K562 (cell line): Measurements from ENCODE around the gene TMEM208. TPM values are rescaled to one million over a fixed set of nuclear protein-coding genes. Genes with fewer than 3 reads are reported as not detected.

Experiments
- ATAC-seq: fragments of 200-7000 bp; cut with Tn5 transposase; 3 replicates; pipeline ENCODE4 v1.9.1; 2020; ENCODE audit warnings: moderate library complexity
- BruUV-seq: library from RNA; stranded (reverse); fragments of 400-500 nt; replicated peaks from 2 replicates; lab custom pipeline; 2021; lab: Mats Ljungman, UMichigan
- CTCF ChIA-PET: fragments of 300-600 bp; formaldehyde crosslinking; extraction: SDS; loops from one replicate; lab custom pipeline; 2021; ENCODE audit warnings: low intra/inter-chr PET ratio; lab: Yijun Ruan, JAX
- POLR2A ChIA-PET: fragments of 300-600, 350-650 bp; sonication (Branson Sonifier 250); formaldehyde crosslinking; extraction: SDS; loops from one replicate; lab custom pipeline; 2021; ENCODE audit warnings: antibody characterized with exemption, inconsistent platforms; lab: Yijun Ruan, JAX
- DNase-seq, 4 experiments: peaks; one replicate each; pipeline versions ENCODE4 v3.0.0 to v3.0.0-alpha.2; 2011 to 2018; ENCODE audit warnings: low spot score in 3 of 4, mixed read lengths in 3 of 4; ENCODE audit errors: extremely low read depth in 1 of 4
- FAIRE-seq: peaks from 2 replicates; lab custom pipeline; 2011; peaks lifted over from hg19 to GRCh38; lab: Jason Lieb, UNC
- H2AFZ ChIP-seq: 2 replicates; pipeline ENCODE4 v1.6.0; 2011; ENCODE audit warnings: low read depth, low read length, control low read depth, inconsistent platforms
- H3K27ac ChIP-seq: fragments of 200-600 bp; 3 replicates; pipeline ENCODE4 v1.8.0; 2011; ENCODE audit warnings: low read depth, mild to moderate bottlenecking, control low read depth, inconsistent platforms, low read length, moderate library complexity, mixed read lengths; ENCODE audit errors: extremely low read depth
- H3K27me3 ChIP-seq, 2 experiments: fragments of 300-600 bp in 1 of 2; 2 replicates in 1 of 2; 3 replicates in 1 of 2; pipeline versions ENCODE4 v1.6.0 to v1.8.0; 2011; ENCODE audit warnings: inconsistent platforms in 2 of 2, low read length in 2 of 2, mild to moderate bottlenecking in 1 of 2, mixed read lengths in 1 of 2, moderate library complexity in 1 of 2; ENCODE audit not compliant: control insufficient read depth in 2 of 2, insufficient read depth in 2 of 2
- H3K36me3 ChIP-seq: fragments of 300-600 bp; 3 replicates; pipeline ENCODE4 v1.8.0; 2011; ENCODE audit warnings: mild to moderate bottlenecking, low read length, inconsistent platforms; ENCODE audit not compliant: control insufficient read depth, insufficient read depth
- H3K4me1 ChIP-seq, 2 experiments: fragments of 200-600 bp in 1 of 2; replicated peaks in 1 of 2; 2 replicates in 1 of 2; 3 replicates in 1 of 2; pipeline versions ENCODE4 v1.5.1 to v1.8.0; 2011; ENCODE audit warnings: inconsistent platforms in 2 of 2, low read length in 2 of 2, mild to moderate bottlenecking in 1 of 2, mixed read lengths in 1 of 2, moderate library complexity in 1 of 2; ENCODE audit not compliant: control insufficient read depth in 2 of 2, insufficient read depth in 2 of 2
- H3K4me2 ChIP-seq: 2 replicates; pipeline ENCODE4 v1.6.1; 2011; ENCODE audit warnings: low read length, control low read depth, inconsistent platforms, mixed read lengths; ENCODE audit not compliant: insufficient read depth
- H3K4me3 ChIP-seq: fragments of 200-600 bp; sonication (generic), shearing (Covaris generic); 2 replicates; pipeline ENCODE4 v1.5.1; 2016; ENCODE audit warnings: control low read depth, inconsistent platforms
- H3K79me2 ChIP-seq: fragments of 200-600 bp; 3 replicates; pipeline ENCODE4 v1.8.0; 2011; ENCODE audit warnings: low read length, inconsistent platforms; ENCODE audit not compliant: control insufficient read depth, insufficient read depth
- H3K9ac ChIP-seq, 2 experiments: 2 replicates each; pipeline versions ENCODE4 v1.6.0 to v1.6.1; 2011; ENCODE audit warnings: low read depth in 2 of 2, low read length in 2 of 2, control low read depth in 1 of 2, inconsistent platforms in 1 of 2, mild to moderate bottlenecking in 1 of 2, mixed read lengths in 1 of 2; ENCODE audit not compliant: insufficient read depth in 1 of 2
- H3K9me1 ChIP-seq: one replicate; pipeline ENCODE4 v1.6.0; 2011; ENCODE audit warnings: inconsistent platforms, mild to moderate bottlenecking, low read length, moderate library complexity; ENCODE audit not compliant: control insufficient read depth, insufficient read depth
- H3K9me3 ChIP-seq: replicated peaks from 2 replicates; pipeline ENCODE4 v1.5.1; 2011; ENCODE audit warnings: low read depth, low read length, inconsistent platforms; ENCODE audit not compliant: control insufficient read depth, insufficient read depth
- H4K20me1 ChIP-seq: replicated peaks from 2 replicates; pipeline ENCODE4 v1.6.1; 2011; ENCODE audit warnings: low read length, inconsistent platforms, mixed read lengths; ENCODE audit not compliant: control insufficient read depth, insufficient read depth
- EP300 ChIP-seq: IDR thresholded peaks from 2 replicates; pipeline ENCODE4 v1.6.1; 2012; ENCODE audit warnings: low read length, improper control_type of control experiment
- GATAD2B ChIP-seq: fragments of 450-650 bp; IDR thresholded peaks from 2 replicates; pipeline ENCODE4 v1.6.1; 2017; ENCODE audit warnings: mild to moderate bottlenecking, borderline replicate concordance
- HCFC1 ChIP-seq: IDR thresholded peaks from 2 replicates; pipeline ENCODE4 v1.6.1; 2012; ENCODE audit warnings: low read depth, low read length, improper control_type of control experiment
- HDAC1 ChIP-seq, 2 experiments: fragments of 450-650 bp; IDR thresholded peaks; 2 replicates each; pipeline ENCODE4 v1.6.1; 2016 to 2017; ENCODE audit warnings: inconsistent platforms in 1 of 2, mild to moderate bottlenecking in 1 of 2, moderate library complexity in 1 of 2
- KAT2B ChIP-seq: IDR thresholded peaks from one replicate; pipeline ENCODE4 v1.6.1; 2012; ENCODE audit warnings: low read depth, mild to moderate bottlenecking, control low read depth, inconsistent platforms, low read length, moderate library complexity
- KDM5B ChIP-seq: fragments of 200-600 bp; sonication (generic); IDR thresholded peaks from 2 replicates; pipeline ENCODE4 v1.6.1; 2012; ENCODE audit warnings: low read depth, mild to moderate bottlenecking, moderate library complexity, low read length, control low read depth, inconsistent platforms; ENCODE audit not compliant: insufficient replicate concordance
- MXI1 ChIP-seq: IDR thresholded peaks from 2 replicates; pipeline ENCODE4 v1.6.1; 2011; ENCODE audit warnings: low read depth, mild to moderate bottlenecking, improper control_type of control experiment, low read length
- NEUROD1 ChIP-seq: fragments of 150-350 bp; IDR thresholded peaks from 2 replicates; pipeline ENCODE4 v1.6.1; 2014; ENCODE audit warnings: borderline replicate concordance, low read length, low read depth; ENCODE audit not compliant: partially characterized antibody
- PTRF ChIP-seq: fragments of 450-650 bp; IDR thresholded peaks from 2 replicates; pipeline ENCODE4 v1.6.1; 2016; ENCODE audit warnings: mild to moderate bottlenecking, missing genetic modification characterization, missing compliant biosample characterization
- SMARCC2 ChIP-seq: fragments of 450-650 bp; IDR thresholded peaks from 2 replicates; pipeline ENCODE4 v1.6.1; 2017; ENCODE audit warnings: antibody characterized with exemption, moderate library complexity, mild to moderate bottlenecking, low read depth
- ZNF282 ChIP-seq: sonication (generic); formaldehyde crosslinking; IDR thresholded peaks from 2 replicates; pipeline ENCODE4 v1.8.1; 2023; ENCODE audit warnings: missing genetic modification reagents
- WGBS: fragments of 100-300 bp; shearing (Covaris generic); methylation state at CpG from one replicate; pipeline ENCODE4 v1.1.6; 2016; ENCODE audit warnings: low coverage, mixed read lengths; ENCODE audit not compliant: insufficient coverage; ENCODE audit errors: missing lambda C conversion rate; 5-methylcytosine and 5-hydroxymethylcytosine counted together
- in situ Hi-C: fragments of 300-500 bp; cut with MboI; formaldehyde crosslinking; loops from 4 replicates; pipeline ENCODE4 v1.15.0; 2018; ENCODE audit warnings: inconsistent platforms, mixed read lengths
- intact Hi-C: fragments of 100-400 bp; cut with micrococcal nuclease; formaldehyde crosslinking; loops from 2 replicates; pipeline ENCODE4 v1.14.2; 2022
- polyA plus RNA-seq, 8 experiments: library from polyadenylated mRNA; depleted of rRNA in 4 of 8; stranded (reverse) in 5 of 8; unstranded in 3 of 8; fragments of >200 nt; fragmentation: Nextera tagmentation in 2 of 8; fragmentation: Illumina TruSeq in 1 of 8; extraction: Ambion mirVana in 2 of 8; extraction: Trizol in 1 of 8; gene quantifications; 2 replicates each; pipeline versions ENCODE4 v1.2.1 to v1.2.3, GENCODE V29; 2011 to 2014; ENCODE audit warnings: inconsistent platforms in 1 of 8, missing spikeins in 1 of 8
- total RNA-seq, 7 experiments: library from RNA; depleted of rRNA in 6 of 7; stranded (reverse); fragments of >200 nt in 6 of 7; fragmentation: Illumina TruSeq in 2 of 7; extraction: Trizol in 2 of 7; gene quantifications; 2 replicates each; pipeline versions ENCODE4 v1.2.1 to v1.2.3, GENCODE V29; 2011 to 2021; ENCODE audit warnings: low replicate concordance in 1 of 7
- TF ChIP-seq, protein P1 (sequence below): fragments of 250-450 bp; sonication (Bioruptor Pico); IDR thresholded peaks from 2 replicates; pipeline ENCODE4 v1.8.0; 2021; ENCODE audit warnings: borderline replicate concordance, mild to moderate bottlenecking, moderate library complexity; ENCODE audit not compliant: poor library complexity, severe bottlenecking
- TF ChIP-seq, protein P2 (sequence below): fragments of 450-650 bp; IDR thresholded peaks from 2 replicates; pipeline ENCODE4 v1.6.1; 2017; ENCODE audit warnings: antibody characterized with exemption, mild to moderate bottlenecking
- TF ChIP-seq, protein P3 (sequence below): fragments of 450-650 bp; IDR thresholded peaks from 2 replicates; pipeline ENCODE4 v1.6.1; 2016

TMEM208 gene
- total and polyA plus RNA-seq, 9 of the 15 experiments (the other 6 are each of a cell fraction or from before 2014, with no cell fraction given), result 31.8 to 239 (median 54.3) TPM

DNA sequence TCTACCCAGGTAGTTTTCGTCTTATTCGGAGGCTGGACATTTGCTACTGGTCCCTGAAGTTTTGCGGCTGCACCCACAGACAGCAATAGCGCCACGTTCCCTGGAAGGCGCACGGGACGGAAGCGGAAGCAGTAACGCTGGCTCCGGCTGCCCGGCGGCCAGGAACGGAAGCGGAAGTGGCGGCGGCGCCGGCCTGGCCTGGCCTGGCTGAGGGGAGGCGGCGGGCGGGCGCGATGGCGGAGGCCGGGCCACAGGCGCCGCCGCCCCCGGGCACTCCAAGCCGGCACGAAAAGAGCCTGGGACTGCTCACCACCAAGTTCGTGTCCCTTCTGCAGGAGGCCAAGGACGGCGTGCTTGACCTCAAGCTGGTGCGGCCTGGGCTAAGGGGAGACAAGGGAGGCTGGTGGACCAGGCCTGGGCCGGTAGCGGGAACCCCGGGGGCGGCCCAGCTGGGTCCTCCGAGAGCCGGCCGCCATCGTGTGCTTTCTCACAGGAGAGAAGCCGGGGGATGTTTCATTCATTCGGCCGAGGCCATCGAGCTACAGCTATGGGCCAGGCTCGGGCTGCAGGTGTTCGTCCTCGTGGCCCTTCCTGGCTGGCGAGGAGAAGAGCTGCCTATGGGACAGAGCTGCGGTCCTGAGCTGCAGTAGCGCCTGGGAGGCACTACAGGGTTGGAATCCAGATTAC lies 34.8 kb upstream of the TMEM208 start, which contains the start of gene E2F4:
E2F4 (plus strand) TSS at position 161 of the 687 bp plus-strand sequence; CDS start at position 234, 73 bp downstream.
- TSS peak; percentile 67 for BruUV-seq
- Histone ChIP-seq H3K79me2 (peaks cover 46% of the 10 kb centered on the region), H3K4me3 (peak within 1 kb of the TSS; percentile 83), H3K27ac (peak within 1 kb of the TSS; percentile 63), H2AFZ (peak within 1 kb of the TSS; percentile 88), H3K9ac (peak within 1 kb of the TSS; percentile 88 to 95), H3K27me3 (no peaks in the 10 kb centered on the region), H3K36me3 (peaks cover 44% of the 10 kb centered on the region), H3K4me1 (peaks cover 38 to 69% of the 10 kb centered on the region in 2 experiments), H3K9me1 (no peaks in the 10 kb centered on the region), H3K9me3 (no peaks in the 10 kb centered on the region), H4K20me1 (no peaks in the 10 kb centered on the region), H3K4me2 (peak within 1 kb of the TSS; percentile 97)
- DNase-seq (peak; percentile 88 to 96 (median 90)), ATAC-seq (peak; percentile 98), FAIRE-seq (peak; percentile 98)
- intact Hi-C loops (loop anchor here (2.0 to 5.0 kb wide), 2 partner anchors 35 to 55 kb away; partner anchors contain the start of genes FHOD1 and TMEM208), in situ Hi-C loops (no loop called here)
- WGBS, result 0% methylated on average over 39 of the region's 54 CpGs
- ChIA-PET CTCF (no interaction called here), POLR2A (interaction anchor here (0.7 to 1.1 kb wide), 3 partner anchors 15 to 480 kb away, joined by 3 to 4 read pairs (median 3); no protein-coding TSS in a partner anchor)
- TF ChIP-seq KAT2B, result no peak
- TF ChIP-seq ZNF282, result no peak
- peak; percentile 78 for TF ChIP-seq HCFC1
- TF ChIP-seq, protein P1, sequence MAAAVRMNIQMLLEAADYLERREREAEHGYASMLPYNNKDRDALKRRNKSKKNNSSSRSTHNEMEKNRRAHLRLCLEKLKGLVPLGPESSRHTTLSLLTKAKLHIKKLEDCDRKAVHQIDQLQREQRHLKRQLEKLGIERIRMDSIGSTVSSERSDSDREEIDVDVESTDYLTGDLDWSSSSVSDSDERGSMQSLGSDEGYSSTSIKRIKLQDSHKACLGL, result no peak
- TF ChIP-seq, protein P2, sequence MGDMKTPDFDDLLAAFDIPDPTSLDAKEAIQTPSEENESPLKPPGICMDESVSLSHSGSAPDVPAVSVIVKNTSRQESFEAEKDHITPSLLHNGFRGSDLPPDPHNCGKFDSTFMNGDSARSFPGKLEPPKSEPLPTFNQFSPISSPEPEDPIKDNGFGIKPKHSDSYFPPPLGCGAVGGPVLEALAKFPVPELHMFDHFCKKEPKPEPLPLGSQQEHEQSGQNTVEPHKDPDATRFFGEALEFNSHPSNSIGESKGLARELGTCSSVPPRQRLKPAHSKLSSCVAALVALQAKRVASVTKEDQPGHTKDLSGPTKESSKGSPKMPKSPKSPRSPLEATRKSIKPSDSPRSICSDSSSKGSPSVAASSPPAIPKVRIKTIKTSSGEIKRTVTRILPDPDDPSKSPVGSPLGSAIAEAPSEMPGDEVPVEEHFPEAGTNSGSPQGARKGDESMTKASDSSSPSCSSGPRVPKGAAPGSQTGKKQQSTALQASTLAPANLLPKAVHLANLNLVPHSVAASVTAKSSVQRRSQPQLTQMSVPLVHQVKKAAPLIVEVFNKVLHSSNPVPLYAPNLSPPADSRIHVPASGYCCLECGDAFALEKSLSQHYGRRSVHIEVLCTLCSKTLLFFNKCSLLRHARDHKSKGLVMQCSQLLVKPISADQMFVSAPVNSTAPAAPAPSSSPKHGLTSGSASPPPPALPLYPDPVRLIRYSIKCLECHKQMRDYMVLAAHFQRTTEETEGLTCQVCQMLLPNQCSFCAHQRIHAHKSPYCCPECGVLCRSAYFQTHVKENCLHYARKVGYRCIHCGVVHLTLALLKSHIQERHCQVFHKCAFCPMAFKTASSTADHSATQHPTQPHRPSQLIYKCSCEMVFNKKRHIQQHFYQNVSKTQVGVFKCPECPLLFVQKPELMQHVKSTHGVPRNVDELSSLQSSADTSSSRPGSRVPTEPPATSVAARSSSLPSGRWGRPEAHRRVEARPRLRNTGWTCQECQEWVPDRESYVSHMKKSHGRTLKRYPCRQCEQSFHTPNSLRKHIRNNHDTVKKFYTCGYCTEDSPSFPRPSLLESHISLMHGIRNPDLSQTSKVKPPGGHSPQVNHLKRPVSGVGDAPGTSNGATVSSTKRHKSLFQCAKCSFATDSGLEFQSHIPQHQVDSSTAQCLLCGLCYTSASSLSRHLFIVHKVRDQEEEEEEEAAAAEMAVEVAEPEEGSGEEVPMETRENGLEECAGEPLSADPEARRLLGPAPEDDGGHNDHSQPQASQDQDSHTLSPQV, result no peak
- peak; percentile 93 for TF ChIP-seq NEUROD1
- no peak for TF ChIP-seq PTRF (tag)
- TF ChIP-seq GATAD2B, result peak; percentile 79; the same call in 1 of the 2 replicates
- peak; percentile 41; the same call in 1 of the 2 replicates for TF ChIP-seq EP300
- TF ChIP-seq, protein P3, sequence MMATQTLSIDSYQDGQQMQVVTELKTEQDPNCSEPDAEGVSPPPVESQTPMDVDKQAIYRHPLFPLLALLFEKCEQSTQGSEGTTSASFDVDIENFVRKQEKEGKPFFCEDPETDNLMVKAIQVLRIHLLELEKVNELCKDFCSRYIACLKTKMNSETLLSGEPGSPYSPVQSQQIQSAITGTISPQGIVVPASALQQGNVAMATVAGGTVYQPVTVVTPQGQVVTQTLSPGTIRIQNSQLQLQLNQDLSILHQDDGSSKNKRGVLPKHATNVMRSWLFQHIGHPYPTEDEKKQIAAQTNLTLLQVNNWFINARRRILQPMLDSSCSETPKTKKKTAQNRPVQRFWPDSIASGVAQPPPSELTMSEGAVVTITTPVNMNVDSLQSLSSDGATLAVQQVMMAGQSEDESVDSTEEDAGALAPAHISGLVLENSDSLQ, result peak; percentile 44
- TF ChIP-seq MXI1, result 0 out of 2 replicates have a peak, but pooled peaks have one; percentile 50
- TF ChIP-seq SMARCC2, result no peak
- TF ChIP-seq HDAC1 (IDR thresholded peaks at IDR 0.05), result peak in 1 of 2 experiments; percentile 85; a peak in 2 of 4 replicates
- peak; percentile 68 for TF ChIP-seq KDM5B
